Mucosa of stomach (tissue), 1 donor: Measurements from ENCODE around the gene ZNF521.

Source experiments
- H3K27me3 ChIP-seq: one replicate; pipeline ENCODE4 v1.7.0; 2013; ENCODE audit warnings: mild to moderate bottlenecking, low read length; ENCODE audit not compliant: control insufficient read depth, insufficient read depth
- H3K36me3 ChIP-seq: one replicate; pipeline ENCODE4 v1.7.0; 2013; ENCODE audit warnings: low read length; ENCODE audit not compliant: control insufficient read depth, insufficient read depth
- H3K4me1 ChIP-seq: one replicate; pipeline ENCODE4 v1.7.0; 2013; ENCODE audit warnings: mild to moderate bottlenecking, low read length; ENCODE audit not compliant: control insufficient read depth, insufficient read depth
- H3K4me3 ChIP-seq: one replicate; pipeline ENCODE4 v1.7.0; 2013; ENCODE audit warnings: low read length
- H3K9ac ChIP-seq: one replicate; pipeline ENCODE4 v1.7.0; 2013; ENCODE audit warnings: mild to moderate bottlenecking, low read length, moderate library complexity
- H3K9me3 ChIP-seq: one replicate; pipeline ENCODE4 v1.7.0; 2013; ENCODE audit warnings: mild to moderate bottlenecking, low read length, moderate library complexity; ENCODE audit not compliant: control insufficient read depth
- donor health status: Pancreatic carcinoma.

The ZNF521 gene

DNA sequence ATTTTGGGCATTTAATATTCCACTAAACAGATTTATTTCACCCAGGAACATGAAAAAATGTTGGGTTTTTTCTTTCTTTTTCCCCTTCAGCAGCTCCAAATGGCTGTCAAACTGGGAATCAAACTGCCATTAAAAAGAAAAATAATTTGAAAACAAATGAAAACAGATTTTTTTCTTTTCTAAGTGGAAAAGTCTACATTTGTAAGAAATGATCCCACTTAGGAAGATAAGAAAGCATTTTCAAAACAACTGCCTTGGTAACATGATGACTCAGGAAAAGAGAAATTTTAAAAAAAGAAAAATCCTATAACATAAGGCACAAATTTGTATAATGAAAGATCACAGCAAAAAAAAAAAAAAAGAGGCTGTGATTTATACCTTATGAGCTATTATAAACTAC is 20.0 kb downstream of the ZNF521 start:
- H3K9ac ChIP-seq = no peak overlapping the region
- no peaks in the 10 kb centered on the region for H3K9me3 ChIP-seq
- no peaks in the 10 kb centered on the region for H3K4me1 ChIP-seq
- no peak overlapping the region for H3K4me3 ChIP-seq
- H3K36me3 ChIP-seq = no peaks in the 10 kb centered on the region
- H3K27me3 ChIP-seq = no peaks in the 10 kb centered on the region

- Histone ChIP-seq H3K36me3 (no peaks in the 10 kb centered on the region), H3K4me3 (no peak overlapping the region), H3K4me1 (no peaks in the 10 kb centered on the region), H3K9me3 (no peaks in the 10 kb centered on the region), H3K27me3 (no peaks in the 10 kb centered on the region), H3K9ac (no peak overlapping the region)
Observed at GRCh38 chr18:25329783-25330182, 22.2 kb downstream of the ZNF521 start.

GRCh38 chr18:25327584-25327983 is 24.4 kb downstream of the ZNF521 start:
- no peaks in the 10 kb centered on the region for H3K36me3 ChIP-seq
- no peak overlapping the region for H3K9ac ChIP-seq
- H3K9me3 ChIP-seq = no peaks in the 10 kb centered on the region
- H3K4me3 ChIP-seq = no peak overlapping the region
- no peaks in the 10 kb centered on the region for H3K4me1 ChIP-seq
- H3K27me3 ChIP-seq = no peaks in the 10 kb centered on the region

- H3K27me3 ChIP-seq = no peaks in the 10 kb centered on the region
Observed at GRCh38 chr18:25326361-25326952, 25.5 kb downstream of the ZNF521 start.

DNA sequence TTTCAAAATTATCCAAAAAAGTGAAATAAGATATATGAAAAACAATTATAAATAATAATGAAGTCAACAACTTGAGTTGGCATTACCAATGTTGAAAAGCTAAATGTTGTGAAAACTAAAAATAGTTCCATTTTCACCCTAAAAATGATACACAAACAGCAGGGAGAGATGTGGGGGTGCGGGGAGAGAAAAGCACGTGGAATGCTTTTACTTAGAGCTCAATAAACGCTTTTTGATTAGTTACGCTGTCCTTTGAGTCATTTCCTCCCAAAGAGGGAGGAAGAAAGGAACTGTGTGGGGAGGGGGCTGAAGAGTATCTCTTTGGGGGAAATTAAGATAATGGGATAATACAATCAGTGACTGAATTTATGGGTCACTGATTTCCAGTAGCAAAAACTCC is 29.2 kb downstream of the ZNF521 start:
- H3K4me3 ChIP-seq = no peak overlapping the region
- H3K27me3 ChIP-seq = no peaks in the 10 kb centered on the region
- H3K36me3 ChIP-seq = no peaks in the 10 kb centered on the region
- no peaks in the 10 kb centered on the region for H3K9me3 ChIP-seq
- no peaks in the 10 kb centered on the region for H3K4me1 ChIP-seq
- no peak overlapping the region for H3K9ac ChIP-seq

More at GRCh38 chr18:25326361-25326952, 25.5 kb downstream of the ZNF521 start:
- Histone ChIP-seq H3K4me3 (no peak overlapping the region), H3K9me3 (no peaks in the 10 kb centered on the region), H3K4me1 (no peaks in the 10 kb centered on the region), H3K9ac (no peak overlapping the region), H3K36me3 (no peaks in the 10 kb centered on the region)

DNA sequence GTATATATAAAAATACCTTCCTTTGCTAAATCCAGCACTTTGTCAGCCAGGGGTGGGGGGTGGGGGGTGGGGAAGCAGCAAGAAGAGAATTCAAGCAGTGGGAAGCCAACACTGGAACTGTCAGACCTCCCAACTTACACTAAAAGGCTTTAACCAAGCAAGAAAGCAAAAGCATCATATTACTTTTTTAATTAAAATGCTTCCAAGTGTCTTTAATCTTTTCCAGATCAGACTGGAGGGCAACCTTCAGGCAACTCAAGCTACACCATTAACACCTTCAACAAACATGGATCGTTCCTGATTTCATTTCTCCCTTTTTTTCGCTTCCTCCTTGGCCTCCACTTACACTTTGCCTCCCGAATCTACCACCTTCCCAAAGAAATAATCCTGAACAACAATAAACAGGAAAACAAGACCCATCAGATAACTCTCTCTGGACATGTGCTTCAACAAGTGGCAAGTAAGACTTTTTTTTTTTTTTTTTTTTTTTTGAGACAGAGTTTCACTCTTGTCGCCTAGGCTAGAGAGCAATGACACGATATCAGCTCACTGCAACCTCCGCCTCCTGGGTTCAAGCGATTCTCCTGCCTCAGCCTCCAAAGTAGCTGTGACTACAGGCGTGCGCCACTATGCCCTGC is 35.5 kb downstream of the ZNF521 start:
- H3K4me1 ChIP-seq = no peaks in the 10 kb centered on the region
- no peak overlapping the region for H3K9ac ChIP-seq
- no peak overlapping the region for H3K4me3 ChIP-seq
- no peaks in the 10 kb centered on the region for H3K9me3 ChIP-seq
- no peaks in the 10 kb centered on the region for H3K36me3 ChIP-seq
- H3K27me3 ChIP-seq = no peaks in the 10 kb centered on the region

DNA sequence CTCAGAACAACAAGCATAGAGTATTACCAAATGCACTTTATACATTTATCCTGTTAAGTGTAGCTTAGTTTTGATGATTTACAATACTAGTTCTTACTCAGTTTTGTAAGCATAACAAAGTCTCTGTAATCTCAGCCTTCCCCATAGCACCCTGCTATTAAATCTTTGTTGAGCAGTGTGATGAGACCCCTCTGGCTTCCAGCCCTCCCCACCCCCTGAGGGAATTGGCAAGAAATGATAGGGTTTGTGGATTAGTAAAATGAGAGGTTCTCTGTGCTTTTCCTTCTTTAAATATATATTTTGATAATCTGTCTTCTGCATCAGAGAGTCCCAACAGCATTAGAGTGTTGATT is 37.2 kb downstream of the ZNF521 start:
- H3K4me1 ChIP-seq = no peaks in the 10 kb centered on the region
- H3K4me3 ChIP-seq = no peak overlapping the region
- H3K9ac ChIP-seq = no peak overlapping the region
- no peaks in the 10 kb centered on the region for H3K36me3 ChIP-seq
- no peaks in the 10 kb centered on the region for H3K27me3 ChIP-seq
- no peaks in the 10 kb centered on the region for H3K9me3 ChIP-seq

- Histone ChIP-seq H3K36me3 (no peaks in the 10 kb centered on the region), H3K27me3 (no peaks in the 10 kb centered on the region), H3K4me3 (no peak overlapping the region), H3K9me3 (no peaks in the 10 kb centered on the region), H3K4me1 (no peaks in the 10 kb centered on the region), H3K9ac (no peak overlapping the region)
Observed at GRCh38 chr18:25314151-25314837, 37.7 kb downstream of the ZNF521 start.

DNA sequence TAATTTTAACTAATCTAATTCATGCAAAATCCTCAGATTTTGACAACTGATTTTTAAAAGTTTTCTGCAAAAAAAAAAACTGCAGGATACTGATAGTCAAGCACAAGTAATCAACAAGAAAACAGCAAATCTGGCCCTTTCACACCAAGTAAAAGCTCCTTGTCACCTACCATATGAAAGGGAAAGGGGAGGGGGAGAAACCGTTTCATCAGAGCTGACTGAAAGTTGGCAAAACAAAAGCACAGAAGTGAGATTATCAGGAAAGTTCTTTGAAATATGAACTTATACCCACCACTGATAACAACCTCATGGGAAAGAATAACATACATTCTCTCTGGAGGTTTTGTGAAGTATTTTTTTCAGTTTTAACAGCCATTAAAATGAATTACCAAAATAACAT is 38.7 kb downstream of the ZNF521 start:
- no peak overlapping the region for H3K4me3 ChIP-seq
- no peak overlapping the region for H3K9ac ChIP-seq
- no peaks in the 10 kb centered on the region for H3K36me3 ChIP-seq
- H3K4me1 ChIP-seq = no peaks in the 10 kb centered on the region
- no peaks in the 10 kb centered on the region for H3K27me3 ChIP-seq
- no peaks in the 10 kb centered on the region for H3K9me3 ChIP-seq

DNA sequence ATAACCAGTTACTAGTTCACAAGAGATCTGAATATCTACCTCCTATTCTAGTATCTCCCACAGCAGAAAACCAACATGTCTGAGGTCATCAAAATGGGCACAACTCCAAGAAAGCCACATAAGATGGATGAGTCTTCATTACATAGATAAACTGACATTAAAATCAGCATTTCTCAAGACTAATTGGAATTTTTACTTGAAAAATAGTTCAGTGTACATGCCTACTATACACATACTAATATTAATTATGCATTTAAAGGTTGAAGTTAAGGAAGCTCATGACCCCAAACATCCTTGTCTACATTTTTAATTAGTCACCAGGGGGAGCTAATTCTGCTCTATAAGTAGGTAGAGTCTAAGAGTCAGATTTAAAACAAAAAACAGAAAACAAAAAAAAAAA is 41.9 kb downstream of the ZNF521 start:
- no peak overlapping the region for H3K9ac ChIP-seq
- H3K4me3 ChIP-seq = no peak overlapping the region
- no peaks in the 10 kb centered on the region for H3K4me1 ChIP-seq
- H3K9me3 ChIP-seq = no peaks in the 10 kb centered on the region
- no peaks in the 10 kb centered on the region for H3K36me3 ChIP-seq
- H3K27me3 ChIP-seq = no peaks in the 10 kb centered on the region

DNA sequence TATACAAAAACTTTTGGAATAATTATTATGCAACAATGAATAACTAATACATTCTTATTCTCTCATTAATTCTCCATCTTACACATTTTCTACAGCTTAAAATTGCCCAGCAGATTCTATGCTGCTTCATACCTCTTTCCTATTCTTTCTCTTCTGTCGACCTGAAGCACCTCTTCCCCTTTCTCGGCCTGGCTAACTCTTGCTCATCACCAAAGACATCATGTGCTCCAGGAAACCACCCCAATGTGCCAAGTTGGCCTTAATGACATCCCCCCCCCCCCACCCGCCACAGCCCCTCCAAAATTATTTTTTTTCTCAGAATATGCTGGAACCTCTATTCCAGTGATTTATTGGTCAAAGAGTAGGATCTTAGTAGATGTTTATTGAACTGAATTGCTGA is 43.6 kb downstream of the ZNF521 start:
- Histone ChIP-seq H3K27me3 (no peaks in the 10 kb centered on the region), H3K9ac (no peak overlapping the region), H3K4me1 (no peaks in the 10 kb centered on the region), H3K36me3 (no peaks in the 10 kb centered on the region), H3K9me3 (no peaks in the 10 kb centered on the region), H3K4me3 (no peak overlapping the region)

- no peaks in the 10 kb centered on the region for H3K27me3 ChIP-seq
- H3K9me3 ChIP-seq = no peaks in the 10 kb centered on the region
- H3K4me3 ChIP-seq = no peak overlapping the region
- H3K9ac ChIP-seq = no peak overlapping the region
- H3K36me3 ChIP-seq = no peaks in the 10 kb centered on the region
- H3K4me1 ChIP-seq = no peaks in the 10 kb centered on the region
Observed at GRCh38 chr18:25307192-25307591, 44.8 kb downstream of the ZNF521 start.
